HepG2 (cell line): Measurements from ENCODE around the gene RUSC1. TPM values are rescaled to one million over a fixed set of nuclear protein-coding genes. Genes with fewer than 3 reads are reported as not detected.

ENCODE experiments used
- FOSL1 ChIP-seq: sonication (generic); formaldehyde crosslinking; IDR thresholded peaks from 2 replicates; pipeline ENCODE4 v1.9.0; 2021; ENCODE audit warnings: missing genetic modification reagents, borderline replicate concordance
- GABPB1 ChIP-seq: IDR thresholded peaks from 2 replicates; pipeline ENCODE4 v1.6.1; 2016; ENCODE audit warnings: mild to moderate bottlenecking, missing genetic modification reagents, moderate library complexity, missing compliant biosample characterization
- HCFC1 ChIP-seq: fragments of 150-350 bp; IDR thresholded peaks from 2 replicates; pipeline ENCODE4 v1.6.1; 2014; ENCODE audit warnings: low read depth, low read length
- HNF4G ChIP-seq, 2 experiments: sonication (generic) in 1 of 2; formaldehyde crosslinking in 1 of 2; IDR thresholded peaks; 2 replicates each; pipeline versions ENCODE4 v1.4.0 to v1.6.1; 2011 to 2020; ENCODE audit warnings: borderline replicate concordance in 2 of 2, low read depth in 2 of 2, mild to moderate bottlenecking in 2 of 2, low read length in 1 of 2, missing genetic modification reagents in 1 of 2, moderate library complexity in 1 of 2
- JUNB ChIP-seq: sonication (generic); formaldehyde crosslinking; IDR thresholded peaks from 2 replicates; pipeline ENCODE4 v1.8.0; 2022; ENCODE audit warnings: missing genetic modification reagents, mild to moderate bottlenecking, borderline replicate concordance
- MED8 ChIP-seq: sonication (generic); formaldehyde crosslinking; IDR thresholded peaks from 2 replicates; pipeline ENCODE4 v1.8.1; 2023; ENCODE audit warnings: mild to moderate bottlenecking, missing genetic modification reagents; ENCODE audit not compliant: insufficient replicate concordance
- MYC ChIP-seq: sonication (generic); formaldehyde crosslinking; IDR thresholded peaks from 2 replicates; pipeline ENCODE4 v1.9.0; 2021; ENCODE audit warnings: missing genetic modification reagents, borderline replicate concordance
- NR1H2 ChIP-seq: sonication (generic); formaldehyde crosslinking; IDR thresholded peaks from 2 replicates; pipeline ENCODE4 v1.8.1; 2022; ENCODE audit warnings: low read depth, missing genetic modification reagents, borderline replicate concordance
- RFX5 ChIP-seq: IDR thresholded peaks from 2 replicates; pipeline ENCODE4 v1.6.1; 2011; ENCODE audit warnings: low read depth, low read length, improper control_type of control experiment
- SP1 ChIP-seq, 2 experiments: fragments of 450-650 bp in 1 of 2; sonication (generic) in 1 of 2; formaldehyde crosslinking in 1 of 2; IDR thresholded peaks; 2 replicates each; pipeline versions ENCODE4 v1.4.0 to v1.6.1; 2016 to 2020; ENCODE audit warnings: missing genetic modification reagents in 1 of 2
- ZFP41 ChIP-seq: sonication (generic); formaldehyde crosslinking; IDR thresholded peaks from 2 replicates; pipeline ENCODE4 v1.4.0; 2020; ENCODE audit warnings: mild to moderate bottlenecking, missing genetic modification reagents, borderline replicate concordance
- ZNF430 ChIP-seq: sonication (generic); formaldehyde crosslinking; IDR thresholded peaks from 2 replicates; pipeline ENCODE4 v1.9.0; 2021; ENCODE audit warnings: mild to moderate bottlenecking, missing genetic modification reagents
- ZNF441 ChIP-seq: sonication (generic); formaldehyde crosslinking; IDR thresholded peaks from 2 replicates; pipeline ENCODE4 v1.7.0; 2021; ENCODE audit warnings: missing genetic modification reagents, borderline replicate concordance
- ZNF549 ChIP-seq: sonication (generic); formaldehyde crosslinking; IDR thresholded peaks from 2 replicates; pipeline ENCODE4 v1.5.0; 2020; ENCODE audit warnings: missing genetic modification reagents
- ZNF558 ChIP-seq: sonication (generic); formaldehyde crosslinking; IDR thresholded peaks from 2 replicates; pipeline ENCODE4 v1.9.0; 2022; ENCODE audit warnings: mild to moderate bottlenecking, missing genetic modification reagents, borderline replicate concordance
- ZNF709 ChIP-seq: sonication (generic); formaldehyde crosslinking; IDR thresholded peaks from 2 replicates; pipeline ENCODE4 v1.5.0; 2020; ENCODE audit warnings: mild to moderate bottlenecking, missing genetic modification reagents
- ZSCAN22 ChIP-seq: sonication (generic); formaldehyde crosslinking; IDR thresholded peaks from 2 replicates; pipeline ENCODE4 v1.4.0; 2020; ENCODE audit warnings: mild to moderate bottlenecking, missing genetic modification reagents
- ZSCAN31 ChIP-seq: sonication (generic); formaldehyde crosslinking; IDR thresholded peaks from 2 replicates; pipeline ENCODE4 v1.5.0; 2020; ENCODE audit warnings: low read depth, mild to moderate bottlenecking, missing genetic modification reagents
- polyA plus RNA-seq, 8 experiments: library from polyadenylated mRNA; depleted of rRNA in 3 of 8; stranded (reverse) in 7 of 8; unstranded in 1 of 8; fragments of >200 nt; fragmentation: Illumina TruSeq in 4 of 8; extraction: Trizol in 4 of 8; gene quantifications; 2 replicates each; pipeline versions ENCODE4 v1.2.1 to v1.2.3, GENCODE V29; 2011 to 2016; ENCODE audit warnings: low read depth in 4 of 8, missing spikeins in 1 of 8, mixed read lengths in 1 of 8; ENCODE audit not compliant: insufficient read depth in 1 of 8
- total RNA-seq, 5 experiments: library from RNA; depleted of rRNA; stranded (reverse); fragments of >200 nt; fragmentation: Illumina TruSeq; extraction: Trizol; gene quantifications; 2 replicates each; pipeline ENCODE4 v1.2.3, GENCODE V29; 2016; ENCODE audit warnings: low read depth in 1 of 5
- TF ChIP-seq, protein P1 (sequence below): sonication (generic); formaldehyde crosslinking; IDR thresholded peaks from 2 replicates; pipeline ENCODE4 v1.4.0; 2020; ENCODE audit warnings: missing genetic modification reagents; ENCODE audit errors: not compliant biosample characterization
- TF ChIP-seq, protein P2 (sequence below): sonication (generic); formaldehyde crosslinking; IDR thresholded peaks from 2 replicates; pipeline ENCODE4 v1.5.1; 2020; ENCODE audit warnings: missing genetic modification reagents, mild to moderate bottlenecking, borderline replicate concordance
- TF ChIP-seq, protein P3 (sequence below): IDR thresholded peaks from 2 replicates; pipeline ENCODE4 v1.6.1; 2016; ENCODE audit warnings: mild to moderate bottlenecking
- TF ChIP-seq, protein P4 (sequence below): sonication (generic); formaldehyde crosslinking; IDR thresholded peaks from 2 replicates; pipeline ENCODE4 v1.9.0; 2021; ENCODE audit warnings: missing genetic modification reagents, mild to moderate bottlenecking, borderline replicate concordance

RUSC1 gene
- total and polyA plus RNA-seq, 2 of the 13 experiments (the other 11 are each of a cell fraction or from before 2014, with no cell fraction given), result 18.7 to 20.4 TPM

DNA sequence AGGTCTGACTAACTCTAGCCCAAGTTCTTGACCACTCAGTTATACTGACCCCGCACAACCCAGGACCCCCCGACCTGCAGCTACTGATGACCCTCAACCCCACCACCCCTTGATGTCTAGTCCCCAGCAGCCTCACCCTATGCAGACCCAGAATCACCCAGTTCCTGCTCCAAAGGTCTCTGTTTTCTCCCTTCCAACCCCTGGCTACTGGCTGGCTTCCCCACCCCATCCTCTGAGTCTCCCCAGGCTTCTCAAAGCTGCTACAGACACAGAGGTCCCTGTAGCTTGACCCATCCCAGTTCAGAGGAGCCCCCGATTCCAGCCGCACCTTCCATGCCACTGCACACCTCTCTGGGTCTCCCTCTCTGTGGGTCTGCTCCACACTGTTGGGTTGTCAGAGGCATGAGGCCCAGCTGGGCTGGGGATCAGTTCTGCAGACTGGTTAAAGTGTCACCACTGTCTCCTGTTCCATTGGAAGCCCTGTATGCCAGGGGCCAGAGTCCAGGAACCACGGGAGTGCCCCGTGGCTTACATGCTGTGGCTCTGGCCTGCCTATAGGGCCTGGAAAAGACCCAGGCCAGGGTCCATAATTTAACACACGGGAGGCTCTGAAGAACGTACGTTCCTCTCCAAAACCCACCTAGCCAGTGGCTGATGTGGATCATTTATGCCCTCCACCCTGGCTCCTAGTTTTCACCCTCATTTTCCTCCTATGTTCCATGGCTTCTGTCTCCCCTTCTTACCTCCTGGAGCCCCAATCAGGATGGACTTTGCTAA lies 20.0 kb upstream of the RUSC1 start (continued):
- no peak for TF ChIP-seq JUNB (CRISPR knock-in tag)
- TF ChIP-seq HCFC1, result no peak
- TF ChIP-seq, protein P1, sequence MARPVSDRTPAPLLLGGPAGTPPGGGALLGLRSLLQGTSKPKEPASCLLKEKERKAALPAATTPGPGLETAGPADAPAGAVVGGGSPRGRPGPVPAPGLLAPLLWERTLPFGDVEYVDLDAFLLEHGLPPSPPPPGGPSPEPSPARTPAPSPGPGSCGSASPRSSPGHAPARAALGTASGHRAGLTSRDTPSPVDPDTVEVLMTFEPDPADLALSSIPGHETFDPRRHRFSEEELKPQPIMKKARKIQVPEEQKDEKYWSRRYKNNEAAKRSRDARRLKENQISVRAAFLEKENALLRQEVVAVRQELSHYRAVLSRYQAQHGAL, result no peak
- 0 out of 2 replicates have a peak, but pooled peaks have one; percentile 40 for TF ChIP-seq ZNF558 (CRISPR knock-in tag)
- peak; percentile 53; the same call in 1 of the 2 replicates for TF ChIP-seq ZSCAN22 (CRISPR knock-in tag)
- no peak for TF ChIP-seq SP1 (IDR thresholded peaks at IDR 0.05)
- no peak for TF ChIP-seq SP1 (CRISPR knock-in tag; IDR thresholded peaks at IDR 0.05)
- TF ChIP-seq HNF4G (IDR thresholded peaks at IDR 0.05; ENCODE audit: borderline replicate concordance, low read depth, low read length), result peak; percentile 88
- peak; percentile 92 for TF ChIP-seq HNF4G (CRISPR knock-in tag; IDR thresholded peaks at IDR 0.05; ENCODE audit: borderline replicate concordance, low read depth)
- peak; percentile 21; the same call in 1 of the 2 replicates for TF ChIP-seq GABPB1 (CRISPR knock-in tag)
- TF ChIP-seq, protein P2, sequence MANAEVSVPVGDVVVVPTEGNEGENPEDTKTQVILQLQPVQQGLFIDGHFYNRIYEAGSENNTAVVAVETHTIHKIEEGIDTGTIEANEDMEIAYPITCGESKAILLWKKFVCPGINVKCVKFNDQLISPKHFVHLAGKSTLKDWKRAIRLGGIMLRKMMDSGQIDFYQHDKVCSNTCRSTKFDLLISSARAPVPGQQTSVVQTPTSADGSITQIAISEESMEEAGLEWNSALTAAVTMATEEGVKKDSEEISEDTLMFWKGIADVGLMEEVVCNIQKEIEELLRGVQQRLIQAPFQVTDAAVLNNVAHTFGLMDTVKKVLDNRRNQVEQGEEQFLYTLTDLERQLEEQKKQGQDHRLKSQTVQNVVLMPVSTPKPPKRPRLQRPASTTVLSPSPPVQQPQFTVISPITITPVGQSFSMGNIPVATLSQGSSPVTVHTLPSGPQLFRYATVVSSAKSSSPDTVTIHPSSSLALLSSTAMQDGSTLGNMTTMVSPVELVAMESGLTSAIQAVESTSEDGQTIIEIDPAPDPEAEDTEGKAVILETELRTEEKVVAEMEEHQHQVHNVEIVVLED (CRISPR knock-in tag), result peak; percentile 60; the same call in 1 of the 2 replicates
- TF ChIP-seq ZFP41, result no peak
- peak; percentile 42; the same call in 1 of the 2 replicates for TF ChIP-seq ZSCAN31
- peak; percentile 91; the same call in 1 of the 2 replicates for TF ChIP-seq MYC (CRISPR knock-in tag)
- TF ChIP-seq, protein P3, sequence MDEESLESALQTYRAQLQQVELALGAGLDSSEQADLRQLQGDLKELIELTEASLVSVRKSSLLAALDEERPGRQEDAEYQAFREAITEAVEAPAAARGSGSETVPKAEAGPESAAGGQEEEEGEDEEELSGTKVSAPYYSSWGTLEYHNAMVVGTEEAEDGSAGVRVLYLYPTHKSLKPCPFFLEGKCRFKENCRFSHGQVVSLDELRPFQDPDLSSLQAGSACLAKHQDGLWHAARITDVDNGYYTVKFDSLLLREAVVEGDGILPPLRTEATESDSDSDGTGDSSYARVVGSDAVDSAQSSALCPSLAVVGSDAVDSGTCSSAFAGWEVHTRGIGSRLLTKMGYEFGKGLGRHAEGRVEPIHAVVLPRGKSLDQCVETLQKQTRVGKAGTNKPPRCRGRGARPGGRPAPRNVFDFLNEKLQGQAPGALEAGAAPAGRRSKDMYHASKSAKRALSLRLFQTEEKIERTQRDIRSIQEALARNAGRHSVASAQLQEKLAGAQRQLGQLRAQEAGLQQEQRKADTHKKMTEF, result peak; percentile 94
- TF ChIP-seq, protein P4, sequence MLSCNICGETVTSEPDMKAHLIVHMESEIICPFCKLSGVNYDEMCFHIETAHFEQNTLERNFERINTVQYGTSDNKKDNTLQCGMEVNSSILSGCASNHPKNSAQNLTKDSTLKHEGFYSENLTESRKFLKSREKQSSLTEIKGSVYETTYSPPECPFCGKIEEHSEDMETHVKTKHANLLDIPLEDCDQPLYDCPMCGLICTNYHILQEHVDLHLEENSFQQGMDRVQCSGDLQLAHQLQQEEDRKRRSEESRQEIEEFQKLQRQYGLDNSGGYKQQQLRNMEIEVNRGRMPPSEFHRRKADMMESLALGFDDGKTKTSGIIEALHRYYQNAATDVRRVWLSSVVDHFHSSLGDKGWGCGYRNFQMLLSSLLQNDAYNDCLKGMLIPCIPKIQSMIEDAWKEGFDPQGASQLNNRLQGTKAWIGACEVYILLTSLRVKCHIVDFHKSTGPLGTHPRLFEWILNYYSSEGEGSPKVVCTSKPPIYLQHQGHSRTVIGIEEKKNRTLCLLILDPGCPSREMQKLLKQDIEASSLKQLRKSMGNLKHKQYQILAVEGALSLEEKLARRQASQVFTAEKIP (CRISPR knock-in tag), result no peak
- TF ChIP-seq MED8 (CRISPR knock-in tag), result peak; percentile 47
- no peak for TF ChIP-seq RFX5
- 0 out of 2 replicates have a peak, but pooled peaks have one; percentile 68 for TF ChIP-seq ZNF709 (CRISPR knock-in tag)
- TF ChIP-seq ZNF430 (CRISPR knock-in tag), result peak; percentile 61; the same call in 1 of the 2 replicates
- TF ChIP-seq ZNF441, result peak; percentile 79
- TF ChIP-seq ZNF549 (CRISPR knock-in tag), result no peak
- TF ChIP-seq FOSL1 (CRISPR knock-in tag), result no peak
- no peak for TF ChIP-seq NR1H2 (CRISPR knock-in tag)
